HG03439 (cell line): ENCODE results near the gene IGSF3.

Source experiments
- ATAC-seq: cut with Tn5 transposase; IDR thresholded peaks from one replicate; pipeline ENCODE4 v1.9.1; 2021; ENCODE audit warnings: mild to moderate bottlenecking, moderate library complexity; ENCODE audit not compliant: unreplicated experiment

IGSF3 gene

DNA sequence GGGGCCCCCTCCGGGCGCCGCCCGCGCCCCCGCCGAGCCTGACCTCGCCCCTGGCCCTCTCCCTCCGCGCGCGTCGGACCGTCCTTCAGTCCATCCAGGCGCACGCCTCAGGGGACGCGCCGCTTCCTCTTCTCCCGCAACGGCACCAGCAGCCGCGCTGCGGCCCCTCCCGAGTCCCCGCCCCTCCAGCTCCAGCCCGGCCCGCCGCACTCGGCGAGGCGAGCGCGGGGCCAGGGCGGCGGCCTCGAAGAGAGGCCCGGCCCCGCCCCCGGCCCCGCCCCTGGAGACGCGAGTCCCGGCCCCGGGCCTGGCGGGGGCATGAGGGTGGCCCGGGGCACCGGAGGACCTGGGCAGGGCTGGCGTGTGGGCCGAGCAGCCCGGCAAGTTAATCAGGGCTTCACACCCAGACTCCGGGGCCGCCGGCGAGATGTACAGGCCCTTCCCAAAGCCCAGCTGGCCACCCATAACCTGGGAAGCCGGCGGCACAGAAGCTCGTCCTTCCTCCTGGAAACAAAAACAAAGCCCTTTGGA, at the start of gene IGSF3:
TSS of gene IGSF3 (minus strand) at position 159 of the 531 bp plus-strand sequence. CDS start 1,407 bp downstream, outside the sequence.
- ATAC-seq, result no peak

DNA sequence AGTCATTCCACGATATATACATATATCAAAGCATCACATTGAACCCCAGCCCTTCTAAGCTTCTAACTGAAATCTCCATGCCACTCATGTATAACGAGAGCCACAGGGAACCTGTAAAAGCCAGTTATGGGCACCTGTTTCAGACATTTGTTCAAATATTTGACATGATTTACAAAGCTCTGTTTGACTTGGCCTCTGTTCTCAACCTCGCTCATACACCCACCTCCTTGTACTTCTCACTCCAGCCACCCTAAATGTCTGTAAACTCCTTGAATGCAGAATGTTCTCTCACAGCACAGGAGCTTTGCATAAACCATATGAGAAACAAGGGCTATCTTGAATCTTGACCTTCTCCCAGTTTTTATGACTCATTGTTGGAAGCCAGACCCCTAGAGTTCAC, 49.8 kb upstream of the IGSF3 start:
- ATAC-seq, result no peak

DNA sequence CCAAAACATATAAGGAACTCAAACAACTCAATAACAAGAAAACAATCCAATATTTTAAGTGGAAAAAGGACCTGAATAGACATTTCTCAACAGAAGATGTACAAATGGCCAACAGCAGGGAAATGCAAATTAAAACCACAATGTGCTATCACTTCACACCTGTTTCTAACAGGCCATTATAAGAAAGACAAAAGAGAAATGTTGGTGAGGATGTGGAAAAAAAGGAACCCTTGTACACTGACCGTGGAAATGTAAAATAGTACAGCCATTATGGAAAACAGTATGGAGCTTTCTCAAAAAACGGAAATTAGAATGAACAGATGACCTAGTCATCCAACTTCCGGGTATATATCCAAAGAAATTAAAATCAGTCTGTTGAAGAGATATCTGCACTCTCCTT, 48.9 kb upstream of the IGSF3 start:
- no peak for ATAC-seq

DNA sequence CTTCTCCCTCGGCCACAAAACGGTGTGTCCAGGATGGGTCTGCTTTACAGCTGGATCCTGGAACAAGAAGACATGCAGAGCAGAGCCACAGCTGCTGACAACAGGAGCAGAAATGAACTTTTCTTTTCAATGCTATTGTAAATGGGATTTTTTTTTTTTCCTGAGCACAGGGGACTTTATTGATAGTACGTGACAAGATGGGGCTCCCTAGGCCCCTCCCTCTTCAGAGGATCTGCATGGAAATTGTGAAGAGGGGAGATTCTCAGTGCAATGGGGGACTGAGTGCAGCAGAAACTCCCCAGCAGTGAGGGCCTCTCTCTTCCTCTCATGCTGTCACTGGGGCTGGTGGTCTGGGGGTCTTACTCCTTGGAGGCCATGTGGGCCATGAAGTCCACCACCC, 45.9 kb upstream of the IGSF3 start:
- ATAC-seq, result no peak

DNA sequence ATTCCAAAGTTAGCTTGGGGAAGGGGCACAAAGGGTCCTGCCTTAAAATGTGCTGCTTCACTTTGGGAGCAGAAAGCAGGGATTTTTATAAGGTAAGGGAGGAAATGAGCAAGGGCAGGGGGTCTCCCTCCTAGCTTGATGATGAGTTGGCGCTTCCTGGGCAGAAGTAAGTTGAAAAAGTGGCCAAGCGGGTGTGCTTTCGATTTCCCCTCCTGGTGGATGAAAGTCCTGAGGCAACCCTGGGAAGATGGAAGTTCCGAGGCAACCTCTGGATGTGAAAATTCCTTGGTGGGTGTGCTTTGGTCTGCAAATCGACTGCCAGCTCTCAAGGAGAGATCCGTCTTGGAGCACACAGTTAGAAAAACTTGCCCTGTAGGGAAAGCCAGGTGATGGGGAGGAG, 45.0 kb upstream of the IGSF3 start:
- no peak for ATAC-seq

DNA sequence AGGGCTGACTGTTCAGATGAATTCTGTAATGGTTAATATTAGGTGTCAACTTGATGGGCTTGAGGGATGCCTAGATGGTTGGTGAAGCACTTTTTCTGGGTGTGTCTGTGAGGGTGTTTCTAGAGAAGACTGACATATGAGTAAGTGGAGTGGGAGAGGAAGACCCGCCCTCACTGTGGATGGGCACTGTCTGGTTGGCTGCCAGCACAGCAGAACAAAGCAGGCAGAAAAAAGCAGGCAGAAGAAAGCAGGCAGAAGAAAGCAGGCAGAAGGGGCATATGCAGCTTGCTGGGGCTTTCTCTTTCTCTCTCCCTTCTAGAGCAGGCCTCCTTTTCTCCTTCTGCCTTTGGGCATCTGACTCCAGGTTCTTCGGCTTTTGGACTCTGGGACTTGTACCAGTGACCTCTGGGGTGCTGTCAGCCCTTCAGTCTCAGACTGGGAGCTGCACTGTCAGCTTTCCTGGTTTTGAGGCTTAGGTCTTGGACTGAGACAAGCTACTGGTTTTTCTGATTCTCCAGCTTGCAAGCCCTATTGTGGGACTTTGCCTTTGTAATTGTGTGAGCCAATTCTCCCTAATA, 43.8 kb upstream of the IGSF3 start:
- ATAC-seq, result no peak

DNA sequence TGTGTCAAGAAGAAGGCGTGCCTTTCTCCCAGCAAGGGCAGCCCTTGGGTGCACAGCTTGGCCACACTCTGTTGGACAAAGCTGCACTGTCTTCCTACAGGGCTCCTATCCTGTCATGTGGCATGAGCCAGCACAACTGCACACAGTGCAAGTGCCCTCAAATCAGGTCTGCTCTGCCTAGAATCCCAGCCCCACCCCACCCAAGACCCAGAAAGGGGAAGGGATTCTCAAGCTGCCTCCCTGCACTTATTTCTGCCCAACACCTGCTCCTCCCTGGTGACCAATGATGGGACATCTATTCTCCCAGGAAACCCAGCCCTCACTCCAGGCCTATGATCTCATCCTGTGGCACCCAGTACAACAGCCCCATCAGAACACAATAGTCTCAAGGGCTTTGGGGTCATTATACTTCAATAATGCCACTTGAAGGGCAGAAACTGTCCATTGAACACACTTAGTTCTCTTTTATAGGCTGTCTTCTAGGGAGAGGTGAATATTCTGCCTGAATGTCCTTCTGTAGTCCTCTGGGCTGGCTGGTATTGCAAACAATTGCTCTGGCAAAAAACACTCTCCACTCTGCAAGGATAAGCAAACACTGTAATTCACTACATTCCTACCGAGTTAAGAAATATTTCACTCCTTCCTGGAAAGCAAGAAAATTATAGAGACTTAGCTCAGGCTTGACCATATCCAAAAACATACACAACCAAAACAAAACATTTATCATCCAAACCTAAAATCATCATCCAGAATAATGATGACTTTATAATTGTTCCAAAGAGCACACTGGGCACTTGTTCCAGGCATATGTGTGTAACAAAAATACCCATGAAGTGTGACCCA, 43.1 kb upstream of the IGSF3 start:
- ATAC-seq, result no peak

DNA sequence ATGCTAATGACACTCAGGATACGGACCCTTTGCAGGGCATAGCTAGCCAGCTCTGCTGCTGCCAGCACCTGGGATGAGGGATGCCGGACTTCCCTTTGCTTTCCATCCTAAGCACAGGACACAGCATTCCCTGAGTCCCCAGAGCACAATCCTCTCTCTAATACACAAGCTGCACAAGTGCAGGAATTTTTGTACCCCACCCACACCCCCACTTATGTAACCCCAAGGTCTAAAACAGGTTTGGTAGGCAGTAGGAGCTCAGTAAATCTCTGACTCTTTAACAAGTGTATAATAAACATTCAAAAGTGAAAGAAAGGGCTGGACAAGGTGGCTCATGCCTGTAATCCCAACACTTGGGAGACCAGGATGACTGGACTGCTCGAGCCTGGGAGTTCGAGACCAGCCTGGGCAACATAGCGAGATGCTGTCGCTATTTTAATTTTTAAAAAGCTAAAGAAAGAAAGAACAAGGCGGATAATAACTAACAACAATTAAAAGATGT, 42.2 kb upstream of the IGSF3 start:
- no peak for ATAC-seq

DNA sequence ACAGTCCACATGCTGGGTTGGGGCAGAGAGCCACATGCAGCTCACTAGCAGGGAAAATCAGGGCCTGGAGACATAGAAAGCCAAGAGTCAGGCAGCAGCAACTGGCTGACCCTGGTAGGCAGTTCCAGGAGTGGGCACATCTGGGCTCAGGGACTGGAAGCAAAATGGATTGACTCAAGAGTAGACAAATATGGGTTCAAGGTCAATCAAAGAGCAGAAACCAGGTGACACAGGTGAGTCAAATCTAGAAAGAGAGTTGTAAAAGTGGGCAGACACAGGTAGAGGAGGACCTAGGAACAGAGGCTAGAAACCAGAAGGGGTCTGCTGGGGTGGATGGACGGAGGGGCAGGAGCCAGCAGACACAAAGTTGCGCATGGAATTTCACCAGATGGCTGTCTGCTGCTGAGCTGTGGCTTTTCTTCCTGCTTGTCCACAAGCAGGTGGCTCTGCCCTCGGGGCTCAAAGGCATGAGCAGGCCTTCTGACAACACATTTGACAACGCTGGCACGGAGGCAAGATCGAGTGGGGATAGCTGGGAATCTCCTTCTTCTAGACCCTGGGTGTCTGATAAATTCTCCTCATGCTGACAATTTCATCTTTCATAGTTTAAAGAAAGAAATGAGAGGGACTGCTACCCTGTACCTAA, 40.8 kb upstream of the IGSF3 start:
- ATAC-seq, result no peak

DNA sequence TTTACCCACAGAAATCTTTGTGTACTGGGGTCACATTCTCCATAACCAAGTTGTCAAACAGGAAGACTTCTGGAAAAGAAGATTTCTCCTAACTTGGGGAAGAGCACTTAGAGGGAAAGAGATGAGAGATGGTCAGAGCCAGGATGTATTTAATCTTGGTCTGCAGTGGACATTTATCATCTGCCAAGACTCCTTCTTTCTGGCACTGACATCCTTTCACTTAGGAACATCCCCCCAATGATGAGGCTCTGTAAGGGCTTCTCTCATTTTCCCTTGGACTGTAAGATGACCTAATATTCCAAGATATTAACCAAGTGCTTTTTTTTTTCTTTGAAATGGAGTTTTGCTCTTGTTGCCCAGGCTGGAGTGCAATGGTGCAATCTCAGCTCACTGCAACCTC, 39.3 kb upstream of the IGSF3 start:
- no peak for ATAC-seq

DNA sequence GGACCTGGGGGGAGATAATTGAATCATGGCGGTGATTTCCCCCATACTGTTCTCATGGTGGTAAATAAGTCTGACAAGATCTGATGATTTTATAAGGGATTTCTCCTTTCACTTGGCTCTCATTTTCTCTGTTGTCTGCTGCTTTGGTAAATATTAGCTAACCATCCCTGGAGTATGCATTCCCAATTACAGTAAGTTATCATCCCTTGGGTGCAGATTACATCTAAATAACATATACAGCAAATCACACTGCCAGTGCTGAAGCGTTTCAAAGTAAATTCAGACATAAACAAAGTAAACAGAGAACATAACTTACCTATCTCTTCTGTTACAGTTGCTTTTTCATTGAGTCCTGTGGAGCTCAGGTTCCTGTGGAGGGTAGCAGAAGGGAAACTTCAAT, 38.6 kb upstream of the IGSF3 start:
- ATAC-seq, result no peak

DNA sequence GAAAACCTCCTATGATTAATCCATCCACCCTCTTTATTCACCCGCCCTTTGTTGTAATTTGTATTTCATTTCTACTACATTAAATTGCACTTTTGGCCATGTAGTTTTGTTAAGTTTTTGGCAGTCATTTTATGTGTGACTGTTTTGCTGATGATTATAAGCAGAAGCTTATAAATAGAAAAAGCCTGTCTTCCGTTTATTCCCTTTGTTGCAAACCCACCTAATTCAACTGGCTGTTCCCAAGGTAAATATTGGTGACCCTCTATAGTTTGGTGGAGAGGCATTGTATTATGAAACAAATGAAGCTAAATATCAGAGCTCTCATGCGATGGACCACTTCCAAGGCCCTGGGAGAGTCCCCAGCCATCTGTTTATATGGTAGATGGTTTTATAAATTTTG, 36.7 kb upstream of the IGSF3 start:
- no peak for ATAC-seq

DNA sequence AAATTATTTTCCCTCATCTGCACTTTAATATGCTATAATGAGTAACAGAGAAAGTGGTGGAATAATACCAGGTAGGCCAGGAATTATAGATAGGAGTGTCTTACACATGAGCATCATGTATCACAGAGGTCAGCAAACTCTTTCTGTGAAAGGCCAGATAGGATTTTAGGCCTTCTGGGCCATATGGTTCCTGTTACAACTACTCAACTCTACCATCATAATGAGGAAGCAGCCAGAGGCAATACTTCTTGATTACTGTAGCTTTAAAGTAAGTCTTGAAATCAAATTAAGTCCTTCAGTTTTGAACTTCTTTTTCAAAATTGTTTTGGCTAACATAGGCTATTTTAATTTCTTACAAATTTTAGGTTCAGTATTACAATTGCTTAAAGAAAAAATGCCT, 32.1 kb upstream of the IGSF3 start:
- no peak for ATAC-seq

DNA sequence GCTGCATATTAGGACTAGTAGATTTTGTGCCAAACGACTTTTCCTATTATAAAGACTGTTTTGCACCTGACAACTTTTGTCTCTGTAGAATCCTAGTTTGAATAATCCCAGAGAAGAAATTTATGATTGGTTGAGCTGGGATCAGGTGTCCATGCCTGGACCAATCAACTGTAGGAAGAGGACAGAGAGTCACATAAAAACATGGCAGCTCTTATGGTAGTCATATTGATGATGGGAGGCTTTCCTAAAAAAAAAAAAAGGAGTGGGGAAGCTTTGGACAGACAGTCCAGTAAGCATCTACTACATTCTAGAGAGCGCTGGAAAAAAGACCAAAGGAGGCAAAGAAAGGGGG, 30.7 kb upstream of the IGSF3 start:
- no peak for ATAC-seq

DNA sequence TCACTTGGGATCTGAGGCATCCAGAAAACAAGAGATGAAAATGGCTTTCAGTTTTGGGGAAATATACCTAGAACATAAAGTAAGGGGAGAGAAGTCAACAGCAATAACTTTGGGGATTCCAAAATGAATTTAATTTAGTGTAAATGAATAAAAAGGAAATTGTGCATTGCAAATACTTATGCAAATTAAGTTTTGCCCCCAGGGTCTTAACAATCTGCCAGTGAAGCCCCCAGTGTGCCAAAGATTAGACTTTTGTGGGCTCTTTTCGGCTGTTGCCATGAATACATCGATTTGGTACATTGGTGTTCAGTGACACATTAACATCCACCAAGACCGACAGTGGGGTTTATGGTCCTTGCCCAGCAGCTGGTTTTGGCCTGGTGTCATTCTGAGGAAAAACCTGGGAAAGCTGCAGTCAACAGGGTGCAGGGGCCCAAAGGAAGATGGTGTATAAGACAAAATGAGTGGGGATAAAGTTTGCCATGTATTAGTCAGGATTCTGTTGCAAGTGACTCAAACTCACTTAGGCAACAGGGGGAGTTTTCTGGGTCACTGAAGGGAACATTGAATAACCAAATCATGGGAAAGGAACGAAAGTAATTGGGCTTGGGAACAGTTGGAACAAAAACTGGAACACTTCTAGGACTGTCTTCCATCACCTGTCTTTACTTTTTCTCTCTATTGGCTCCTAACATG, 30.2 kb upstream of the IGSF3 start:
- no peak for ATAC-seq

DNA sequence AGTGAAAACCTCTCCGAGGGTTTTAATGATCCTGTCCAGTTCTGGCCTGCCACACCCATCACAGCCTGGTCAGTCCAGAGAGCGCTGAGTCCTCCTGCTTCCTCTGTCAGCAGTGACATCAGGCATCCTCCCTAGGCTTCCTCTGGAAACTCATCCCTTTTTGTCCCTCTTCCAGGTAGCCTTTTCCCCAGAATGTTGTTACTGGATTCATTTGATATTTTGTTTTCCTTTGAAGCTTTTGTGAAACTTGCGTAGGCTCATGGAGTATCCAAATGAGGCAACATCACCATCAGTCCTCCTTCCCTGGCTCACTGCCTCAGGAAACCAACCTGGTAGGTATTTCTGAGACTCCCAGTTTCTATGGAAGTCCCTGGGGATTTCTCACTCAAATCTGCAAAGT, 27.0 kb upstream of the IGSF3 start:
- ATAC-seq, result no peak

DNA sequence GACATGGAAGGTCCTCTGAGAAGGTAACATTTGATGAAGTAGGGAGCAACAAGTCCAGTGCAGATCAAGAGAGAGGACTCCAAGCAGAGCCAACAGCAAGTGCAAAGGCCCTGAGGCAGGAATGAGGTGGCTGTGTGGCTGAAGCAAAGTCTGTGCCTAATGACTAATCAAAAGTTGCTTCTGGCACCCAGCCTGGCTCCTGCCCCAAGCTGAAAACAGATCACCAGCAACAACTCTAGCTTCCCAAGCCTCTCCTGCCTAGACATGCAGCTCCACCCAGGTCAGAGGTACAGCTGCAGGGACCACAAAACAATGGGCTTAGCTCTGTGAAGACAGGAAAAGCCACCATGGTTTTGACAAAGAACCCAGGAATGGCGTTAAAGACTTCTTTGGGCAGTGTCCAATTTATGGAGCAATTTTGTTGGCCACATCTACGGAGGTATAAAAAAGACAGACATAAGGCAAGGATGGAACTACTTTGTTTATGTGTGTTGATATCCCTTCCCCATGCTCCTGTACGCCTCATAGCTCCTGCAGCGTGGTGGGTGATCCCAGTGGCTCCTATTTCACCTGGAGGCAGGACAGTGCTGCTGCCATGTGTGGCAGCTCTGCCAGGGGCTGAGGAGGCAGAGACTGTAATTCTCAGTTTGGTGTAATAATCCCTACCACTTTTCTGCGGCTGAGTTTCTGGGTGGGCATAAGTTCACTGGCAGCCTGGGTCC, 26.4 kb upstream of the IGSF3 start:
- no peak for ATAC-seq

DNA sequence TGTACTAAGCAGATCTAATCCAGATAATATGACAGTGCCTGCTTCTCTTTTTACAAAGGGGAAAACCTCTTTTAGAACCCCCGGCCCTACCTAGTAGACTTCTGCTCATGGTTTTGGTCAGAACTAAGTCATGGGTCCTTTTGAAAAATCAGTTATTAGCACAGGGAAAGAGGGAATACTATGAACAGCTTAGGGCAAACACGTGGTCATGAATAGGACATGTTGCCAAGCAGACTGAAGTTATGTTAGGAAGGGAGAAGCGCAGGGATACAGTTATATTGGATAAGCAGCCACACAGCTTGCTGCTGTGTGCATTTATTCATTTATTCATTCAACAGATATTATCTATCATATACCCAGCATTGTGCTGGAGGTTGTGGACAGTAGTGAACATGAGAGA, 25.3 kb upstream of the IGSF3 start:
- ATAC-seq, result no peak

DNA sequence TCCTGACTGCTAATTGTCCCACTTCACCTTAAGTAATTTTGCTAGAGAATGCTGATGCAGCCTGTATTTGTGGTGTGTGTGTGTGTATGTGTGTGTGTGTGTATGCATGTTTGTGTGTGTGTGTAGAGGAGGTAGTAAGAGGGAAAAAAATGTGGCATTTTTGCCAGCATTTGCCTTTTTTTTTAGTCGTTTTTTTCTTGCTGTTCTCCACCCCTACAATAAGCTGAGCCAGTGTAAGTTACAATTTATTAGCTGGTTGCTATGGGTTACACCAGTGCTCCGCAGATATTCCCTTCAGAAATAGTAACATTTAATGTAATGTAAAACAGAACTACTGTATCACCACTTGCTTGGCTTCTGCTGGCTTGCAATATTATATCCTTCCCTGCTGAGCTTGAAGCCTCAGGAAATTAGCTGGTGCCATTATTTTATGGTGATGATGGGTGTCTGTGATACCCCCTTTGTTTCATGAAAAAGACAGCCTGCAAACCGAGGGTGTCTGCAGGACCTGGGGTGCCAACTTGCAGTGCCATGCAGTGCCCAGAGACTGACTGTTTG, 23.4 kb upstream of the IGSF3 start:
- ATAC-seq, result no peak

DNA sequence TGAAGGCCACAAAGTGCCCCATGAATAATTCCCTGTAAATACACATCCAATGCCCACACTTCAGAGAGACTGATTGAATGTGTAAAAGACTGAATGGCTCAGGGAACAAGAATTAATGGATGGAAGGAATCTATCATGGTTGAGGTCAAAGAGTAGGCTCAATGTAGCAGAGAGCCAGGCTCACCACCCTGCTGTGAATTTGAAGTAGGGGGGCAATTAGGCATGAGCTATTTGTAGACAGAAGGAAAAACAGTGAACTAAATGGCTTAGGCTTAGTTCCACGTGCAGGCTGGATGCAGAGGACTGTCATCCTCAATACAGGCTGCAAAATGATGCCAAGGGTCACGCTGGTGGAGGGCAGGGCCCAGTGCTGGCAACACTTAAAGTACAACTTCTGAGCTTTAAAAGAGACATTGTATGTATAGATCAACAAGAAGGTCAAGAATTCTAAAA, 22.9 kb upstream of the IGSF3 start:
- ATAC-seq, result no peak
